PC-3 (cell line): Measurements from ENCODE around the gene SPAG7. TPM values are rescaled to one million over a fixed set of nuclear protein-coding genes. Genes with fewer than 3 reads are reported as not detected.

ENCODE experiments used
- ATAC-seq: fragments of 200-7000 bp; cut with Tn5 transposase; 2 replicates; pipeline ENCODE4 v1.9.1; 2020; ENCODE audit warnings: mild to moderate bottlenecking, moderate library complexity
- BruUV-seq: library from RNA; stranded (reverse); fragments of 400-500 nt; replicated peaks from 2 replicates; lab custom pipeline; 2021; lab: Mats Ljungman, UMichigan
- CTCF ChIA-PET: fragments of 300-600 bp; sonication (Branson Sonifier 250); formaldehyde crosslinking; loops from one replicate; lab custom pipeline; 2022; ENCODE audit warnings: antibody characterized with exemption; lab: Charles Lee
- POLR2A ChIA-PET: fragments of 300-600 bp; sonication (Branson Sonifier 250); formaldehyde crosslinking; loops from one replicate; lab custom pipeline; 2022; ENCODE audit warnings: antibody characterized with exemption; ENCODE audit not compliant: unreplicated experiment; lab: Charles Lee
- DNase-seq: peaks from one replicate; pipeline ENCODE4 v3.0.0-alpha.2; 2015
- H2AFZ ChIP-seq: fragments of 300-600 bp; sonication (generic); 2 replicates; pipeline ENCODE4 v1.6.0; 2016; ENCODE audit warnings: antibody characterized with exemption, low read length
- H3F3A ChIP-seq: fragments of 300-600 bp; sonication (generic); one replicate; pipeline ENCODE4 v1.6.0; 2017; ENCODE audit warnings: antibody characterized with exemption, low read length, control low read depth, mild to moderate bottlenecking; ENCODE audit not compliant: unreplicated experiment
- H3K27ac ChIP-seq: fragments of 300-600 bp; sonication (generic); 2 replicates; pipeline ENCODE4 v1.5.1; 2016; ENCODE audit warnings: mild to moderate bottlenecking, low read length
- H3K27me3 ChIP-seq: fragments of 300-600 bp; sonication (generic); 2 replicates; pipeline ENCODE4 v1.6.1; 2016; ENCODE audit warnings: low read length, mixed read lengths
- H3K36me3 ChIP-seq: fragments of 300-600 bp; sonication (generic); 2 replicates; pipeline ENCODE4 v1.6.1; 2016; ENCODE audit warnings: low read depth, mixed run types, low read length, mixed read lengths
- H3K4me1 ChIP-seq: fragments of 300-600 bp; sonication (generic); 2 replicates; pipeline ENCODE4 v1.5.1; 2016; ENCODE audit warnings: low read length; ENCODE audit not compliant: insufficient read depth
- H3K4me2 ChIP-seq: fragments of 300-600 bp; sonication (generic); 2 replicates; pipeline ENCODE4 v1.6.0; 2016; ENCODE audit warnings: low read length
- H3K4me3 ChIP-seq: fragments of 300-600 bp; sonication (generic); 2 replicates; pipeline ENCODE4 v1.5.1; 2016; ENCODE audit warnings: mild to moderate bottlenecking, low read length, mixed read lengths
- H3K79me2 ChIP-seq: fragments of 300-600 bp; sonication (generic); 2 replicates; pipeline ENCODE4 v1.6.1; 2017; ENCODE audit warnings: low read length, mixed read lengths
- H3K9ac ChIP-seq: fragments of 300-600 bp; sonication (generic); 2 replicates; pipeline ENCODE4 v1.6.0; 2016; ENCODE audit warnings: mild to moderate bottlenecking, low read length
- H3K9me2 ChIP-seq: fragments of 300-600 bp; sonication (generic); replicated peaks from 2 replicates; pipeline ENCODE4 v1.6.1; 2016; ENCODE audit warnings: mixed run types, low read length, mixed read lengths
- H3K9me3 ChIP-seq: fragments of 300-600 bp; sonication (generic); 2 replicates; pipeline ENCODE4 v1.6.1; 2016; ENCODE audit warnings: low read length, mixed read lengths
- H4K20me1 ChIP-seq: fragments of 300-600 bp; sonication (generic); 2 replicates; pipeline ENCODE4 v1.6.1; 2016; ENCODE audit warnings: low read length, mixed read lengths
- CTCF ChIP-seq: fragments of 300-600 bp; sonication (generic); conservative IDR thresholded peaks from 2 replicates; pipeline ENCODE4 v1.5.1; 2017; ENCODE audit warnings: antibody characterized with exemption, low read depth, mild to moderate bottlenecking, low read length
- EZH2 ChIP-seq: fragments of 300-600 bp; sonication (generic); IDR thresholded peaks from one replicate; pipeline ENCODE4 v1.6.1; 2017; ENCODE audit warnings: antibody characterized with exemption, mild to moderate bottlenecking, low read length; ENCODE audit not compliant: unreplicated experiment
- EZH2phosphoT487 ChIP-seq: fragments of 300-600 bp; sonication (generic); IDR thresholded peaks from 2 replicates; pipeline ENCODE4 v1.6.1; 2018; ENCODE audit warnings: mild to moderate bottlenecking, antibody characterized with exemption, low read length, borderline replicate concordance
- intact Hi-C: fragments of 100-400 bp; cut with micrococcal nuclease; formaldehyde crosslinking; loops from 2 replicates; pipeline ENCODE4 v1.9.0; 2023
- total RNA-seq: library from RNA; depleted of rRNA; stranded (reverse); fragments of >200 nt; gene quantifications from 2 replicates; pipeline ENCODE4 v1.2.3, GENCODE V29; 2014

The SPAG7 gene
- total RNA-seq, 1 experiment from 2014 or later = 44.1 TPM

GRCh38 chr17:4942760-4943508, 24.7 kb downstream of the SPAG7 start:
- BruUV-seq = no TSS peak
- intact Hi-C loops = loop anchor here (5.0 kb wide), 1 partner anchor 36 kb away; no protein-coding TSS in a partner anchor
- no peaks in the 10 kb centered on the region for H3K27me3 ChIP-seq
- H3F3A ChIP-seq = no peaks in the 10 kb centered on the region
- ChIA-PET CTCF (no interaction called here), POLR2A (no interaction called here)
- TF ChIP-seq EZH2 (no peak), EZH2phosphoT487 (no peak), CTCF (no peak)
- peaks cover 38% of the 10 kb centered on the region for H3K4me1 ChIP-seq
- no peak overlapping the region for H3K27ac ChIP-seq
- no peak overlapping the region for H3K4me3 ChIP-seq
- no peak overlapping the region for H2AFZ ChIP-seq
- no peaks in the 10 kb centered on the region for H3K9me3 ChIP-seq
- H3K9ac ChIP-seq = no peak overlapping the region
- no peak for ATAC-seq
- peaks cover 29% of the 10 kb centered on the region for H3K36me3 ChIP-seq
- peaks cover 26% of the 10 kb centered on the region for H4K20me1 ChIP-seq
- no peak for DNase-seq
- no peak overlapping the region for H3K4me2 ChIP-seq
- H3K9me2 ChIP-seq = no peaks in the 10 kb centered on the region
- H3K79me2 ChIP-seq = peaks cover 92% of the 10 kb centered on the region

GRCh38 chr17:4941319-4941610, 26.4 kb downstream of the SPAG7 start:
- ChIA-PET CTCF (no interaction called here), POLR2A (no interaction called here)
- H3K79me2 ChIP-seq = peaks cover 78% of the 10 kb centered on the region
- peak overlapping the region; percentile 97 for H3K4me2 ChIP-seq
- DNase-seq (no peak), ATAC-seq (no peak)
- no peak overlapping the region for H3K27ac ChIP-seq
- H3K9me2 ChIP-seq = no peaks in the 10 kb centered on the region
- H2AFZ ChIP-seq = no peak overlapping the region
- peak overlapping the region; percentile 98 for H3K9ac ChIP-seq
- H3K27me3 ChIP-seq = no peaks in the 10 kb centered on the region
- no peaks in the 10 kb centered on the region for H3K9me3 ChIP-seq
- H3K4me1 ChIP-seq = peaks cover 37% of the 10 kb centered on the region
- peaks cover 28% of the 10 kb centered on the region; the same call in 1 of the 2 replicates for H3K36me3 ChIP-seq
- BruUV-seq = no TSS peak
- no peak for TF ChIP-seq EZH2
- TF ChIP-seq CTCF = no peak
- no peak for TF ChIP-seq EZH2phosphoT487
- intact Hi-C loops = loop anchor here (5.0 kb wide), 1 partner anchor 34 kb away; no protein-coding TSS in a partner anchor
- no peaks in the 10 kb centered on the region for H3F3A ChIP-seq
- peaks cover 17% of the 10 kb centered on the region for H4K20me1 ChIP-seq
- peak overlapping the region; percentile 91 for H3K4me3 ChIP-seq
